HCT116 (cell line): ENCODE data around the gene IPO5. TPM values are rescaled to one million over a fixed set of nuclear protein-coding genes. Genes with fewer than 3 reads are reported as not detected.

Source experiments
- ATAC-seq: fragments of 200-7000 bp; cut with Tn5 transposase; 2 replicates; pipeline ENCODE4 v1.9.1; 2020; ENCODE audit warnings: mild to moderate bottlenecking, moderate library complexity
- BruUV-seq: library from RNA; stranded (reverse); fragments of 400-500 nt; replicated peaks from 2 replicates; lab custom pipeline; 2021; lab: Mats Ljungman, UMichigan
- CTCF ChIA-PET: fragments of 300-600 bp; sonication (Branson Sonifier 250); formaldehyde crosslinking; loops from one replicate; lab custom pipeline; 2021; ENCODE audit warnings: antibody characterized with exemption; lab: Charles Lee
- POLR2A ChIA-PET: fragments of 300-600, 350-600 bp; sonication (Branson Sonifier 250); formaldehyde crosslinking; loops from one replicate; lab custom pipeline; 2021; ENCODE audit warnings: antibody characterized with exemption; lab: Charles Lee
- RAD21 ChIA-PET, 2 experiments: fragments of 300-600 bp; sonication (Branson Sonifier 250); formaldehyde crosslinking; loops; one replicate each; lab custom pipeline; 2023; ENCODE audit warnings: low total read pairs in 2 of 2; ENCODE audit not compliant: uncharacterized antibody in 2 of 2, unreplicated experiment in 2 of 2, low non-redundant PET in 1 of 2; lab: Charles Lee
- DNase-seq: peaks from one replicate; pipeline ENCODE4 v3.0.0-alpha.2; 2010; ENCODE audit warnings: low read depth, low spot score
- H2AFZ ChIP-seq: fragments of 200-600 bp; shearing (Covaris generic), sonication (generic); 2 replicates; pipeline ENCODE4 v1.6.1; 2017; ENCODE audit warnings: low read depth, mixed run types, mixed read lengths, antibody characterized with exemption, low read length; ENCODE audit not compliant: poor library complexity, severe bottlenecking
- H3K27ac ChIP-seq: 2 replicates; pipeline ENCODE4 v1.5.1; 2012; ENCODE audit warnings: low read depth, low read length
- H3K27me3 ChIP-seq: fragments of 200-600 bp; sonication (generic); 2 replicates; pipeline ENCODE4 v1.6.1; 2016; ENCODE audit warnings: mixed run types, low read length, mixed read lengths; ENCODE audit not compliant: insufficient read depth
- H3K36me3 ChIP-seq, 2 experiments: fragments of 200-500 bp in 1 of 2; fragments of 200-600 bp in 1 of 2; sonication (Bioruptor generic) in 1 of 2; sonication (generic) in 1 of 2; 2 replicates each; pipeline versions ENCODE4 v1.5.1 to v1.6.1; 2014 to 2016; ENCODE audit warnings: low read length in 2 of 2, inconsistent platforms in 1 of 2, mixed read lengths in 1 of 2, mixed run types in 1 of 2; ENCODE audit not compliant: insufficient read depth in 2 of 2, control insufficient read depth in 1 of 2
- H3K4me1 ChIP-seq, 2 experiments: fragments of 200-600 bp in 1 of 2; sonication (generic) in 1 of 2; 2 replicates each; pipeline versions ENCODE4 v1.5.1 to v1.6.1; 2012 to 2017; ENCODE audit warnings: low read length in 2 of 2, inconsistent platforms in 1 of 2, mild to moderate bottlenecking in 1 of 2, mixed read lengths in 1 of 2, mixed run types in 1 of 2, moderate library complexity in 1 of 2; ENCODE audit not compliant: insufficient read depth in 2 of 2, control insufficient read depth in 1 of 2
- H3K4me2 ChIP-seq: fragments of 200-600 bp; sonication (generic); 2 replicates; pipeline ENCODE4 v1.6.1; 2017; ENCODE audit warnings: mixed run types, low read length, mixed read lengths
- H3K4me3 ChIP-seq, 2 experiments: fragments of 200-600 bp in 1 of 2; sonication (generic) in 1 of 2; replicated peaks in 1 of 2; 2 replicates each; pipeline ENCODE4 v1.5.1; 2011 to 2016; ENCODE audit warnings: low read length in 2 of 2, control low read depth in 1 of 2, low read depth in 1 of 2, mild to moderate bottlenecking in 1 of 2, mixed read lengths in 1 of 2, mixed run types in 1 of 2
- H3K79me2 ChIP-seq: fragments of 200-600 bp; sonication (generic); 2 replicates; pipeline ENCODE4 v1.6.1; 2017; ENCODE audit warnings: mild to moderate bottlenecking, mixed run types, low read length, moderate library complexity, mixed read lengths; ENCODE audit not compliant: insufficient read depth
- H3K9ac ChIP-seq: fragments of 200-600 bp; sonication (generic); 2 replicates; pipeline ENCODE4 v1.6.1; 2016; ENCODE audit warnings: low read length, mixed read lengths
- H3K9me2 ChIP-seq: fragments of 200-600 bp; sonication (generic), shearing (Covaris generic); 2 replicates; pipeline ENCODE4 v1.6.1; 2017; ENCODE audit warnings: mixed run types, mild to moderate bottlenecking, moderate library complexity; ENCODE audit not compliant: insufficient read depth
- H3K9me3 ChIP-seq, 2 experiments: fragments of 200-500 bp in 1 of 2; fragments of 200-600 bp in 1 of 2; sonication (Bioruptor generic) in 1 of 2; sonication (generic) in 1 of 2; 2 replicates each; pipeline ENCODE4 v1.6.1; 2014 to 2017; ENCODE audit warnings: low read length in 2 of 2, mixed read lengths in 2 of 2, inconsistent platforms in 1 of 2, low read depth in 1 of 2, mild to moderate bottlenecking in 1 of 2, mixed run types in 1 of 2, moderate library complexity in 1 of 2; ENCODE audit not compliant: control insufficient read depth in 1 of 2, insufficient read depth in 1 of 2
- H4K20me1 ChIP-seq: fragments of 200-600 bp; sonication (generic), shearing (Covaris generic); 2 replicates; pipeline ENCODE4 v1.6.1; 2017; ENCODE audit warnings: mixed run types, mild to moderate bottlenecking, moderate library complexity; ENCODE audit not compliant: insufficient read depth
- ATF3 ChIP-seq: IDR thresholded peaks from 2 replicates; pipeline ENCODE4 v1.6.1; 2012
- EGR1 ChIP-seq: IDR thresholded peaks from 2 replicates; pipeline ENCODE4 v1.6.1; 2012; ENCODE audit warnings: low read depth
- EZH2phosphoT487 ChIP-seq: fragments of 200-600 bp; IDR thresholded peaks from 2 replicates; pipeline ENCODE4 v1.6.1; 2018; ENCODE audit warnings: antibody characterized with exemption, borderline replicate concordance
- FOSL1 ChIP-seq: IDR thresholded peaks from 2 replicates; pipeline ENCODE4 v1.6.1; 2012; ENCODE audit warnings: low read depth
- JUND ChIP-seq: IDR thresholded peaks from 2 replicates; pipeline ENCODE4 v1.6.1; 2012
- POLR2A ChIP-seq: IDR thresholded peaks from 2 replicates; pipeline ENCODE4 v1.7.0; 2011; ENCODE audit warnings: borderline replicate concordance; ENCODE audit not compliant: insufficient read depth, insufficient read length; ENCODE audit errors: extremely low read depth
- RAD21 ChIP-seq: IDR thresholded peaks from 2 replicates; pipeline ENCODE4 v1.6.1; 2012; ENCODE audit warnings: low read depth, mild to moderate bottlenecking
- REST ChIP-seq: IDR thresholded peaks from 2 replicates; pipeline ENCODE4 v1.6.1; 2012; ENCODE audit warnings: low read depth
- SP1 ChIP-seq: IDR thresholded peaks from 2 replicates; pipeline ENCODE4 v1.6.1; 2012; ENCODE audit warnings: low read depth
- YY1 ChIP-seq: IDR thresholded peaks from 2 replicates; pipeline ENCODE4 v1.6.1; 2011; ENCODE audit warnings: low read length, low read depth, moderate library complexity, mild to moderate bottlenecking; ENCODE audit not compliant: insufficient replicate concordance; ENCODE audit errors: extremely low read depth
- ZBTB33 ChIP-seq: IDR thresholded peaks from 2 replicates; pipeline ENCODE4 v1.6.1; 2011; ENCODE audit warnings: mild to moderate bottlenecking, low read length, moderate library complexity; ENCODE audit not compliant: insufficient replicate concordance; ENCODE audit errors: extremely low read depth
- ZFX ChIP-seq: fragments of 450-650 bp; IDR thresholded peaks from 2 replicates; pipeline ENCODE4 v1.6.1; 2017
- ZNF274 ChIP-seq: fragments of 200-500 bp; sonication (Bioruptor generic); IDR thresholded peaks from 2 replicates; pipeline ENCODE4 v1.6.1; 2014; ENCODE audit warnings: mild to moderate bottlenecking, low read depth, low read length, inconsistent platforms
- intact Hi-C: fragments of 100-400 bp; cut with micrococcal nuclease; formaldehyde crosslinking; loops from 2 replicates; pipeline ENCODE4 v1.10.0; 2022
- total RNA-seq: library from RNA; stranded (reverse); gene quantifications from one replicate; pipeline ENCODE4 v1.2.1, GENCODE V29; 2021; ENCODE audit not compliant: unreplicated experiment
- TF ChIP-seq, protein P1 (sequence below), 3 experiments: fragments of 200-600 bp in 1 of 3; sonication (generic) in 1 of 3; IDR thresholded peaks in 2 of 3; conservative IDR thresholded peaks in 1 of 3; 2 replicates each; pipeline ENCODE4 v1.5.1; 2012 to 2017; ENCODE audit warnings: low read depth in 2 of 3, low read length in 2 of 3, antibody characterized with exemption in 1 of 3, borderline replicate concordance in 1 of 3, control low read depth in 1 of 3, mild to moderate bottlenecking in 1 of 3, mixed read lengths in 1 of 3, mixed run types in 1 of 3, moderate library complexity in 1 of 3; ENCODE audit not compliant: insufficient read depth in 1 of 3

Gene IPO5
- total RNA-seq, 1 experiment from 2014 or later = 237 TPM

DNA sequence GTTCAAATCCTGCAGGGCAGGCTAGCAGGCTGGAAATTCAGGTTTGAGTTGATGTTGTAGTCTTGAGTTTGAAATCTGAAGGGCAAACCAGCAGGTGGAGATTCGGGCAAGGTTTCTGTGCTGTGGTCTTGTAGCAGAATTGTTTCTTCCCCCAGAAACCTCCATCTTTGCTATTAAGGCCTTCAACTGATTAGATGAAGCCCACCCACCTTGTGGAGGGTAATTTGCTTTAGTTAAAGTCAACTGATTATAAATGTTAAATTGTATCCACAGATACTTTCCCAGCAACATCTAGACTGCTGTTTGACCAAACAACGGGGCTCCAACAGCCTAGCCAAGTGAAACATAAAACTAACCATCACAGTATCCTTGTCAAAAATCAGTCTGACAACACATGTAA, 9.4 kb downstream of the IPO5 start:
- RAD21 ChIA-PET = no interaction called here

More for the DNA sequence above, 9.4 kb downstream of the IPO5 start:
- Histone ChIP-seq H3K4me2 (no peak overlapping the region), H3K9me2 (no peaks in the 10 kb centered on the region), H4K20me1 (no peaks in the 10 kb centered on the region), H3K27me3 (no peaks in the 10 kb centered on the region), H3K4me3 (no peak overlapping the region), H2AFZ (no peak overlapping the region), H3K9ac (no peak overlapping the region), H3K4me1 (no peaks in the 10 kb centered on the region), H3K79me2 (no peaks in the 10 kb centered on the region), H3K9me3 (no peaks in the 10 kb centered on the region), H3K27ac (no peak overlapping the region), H3K36me3 (no peaks in the 10 kb centered on the region)
- CTCF ChIA-PET = no interaction called here
- intact Hi-C loops = no loop called here
- TF ChIP-seq POLR2A (no peak), EZH2phosphoT487 (no peak), ATF3 (no peak), SP1 (no peak), RAD21 (no peak), EGR1 (no peak), FOSL1 (no peak), JUND (no peak), YY1 (no peak), ZBTB33 (no peak), ZNF274 (no peak), REST (no peak), ZFX (no peak)
- TF ChIP-seq, protein P1, sequence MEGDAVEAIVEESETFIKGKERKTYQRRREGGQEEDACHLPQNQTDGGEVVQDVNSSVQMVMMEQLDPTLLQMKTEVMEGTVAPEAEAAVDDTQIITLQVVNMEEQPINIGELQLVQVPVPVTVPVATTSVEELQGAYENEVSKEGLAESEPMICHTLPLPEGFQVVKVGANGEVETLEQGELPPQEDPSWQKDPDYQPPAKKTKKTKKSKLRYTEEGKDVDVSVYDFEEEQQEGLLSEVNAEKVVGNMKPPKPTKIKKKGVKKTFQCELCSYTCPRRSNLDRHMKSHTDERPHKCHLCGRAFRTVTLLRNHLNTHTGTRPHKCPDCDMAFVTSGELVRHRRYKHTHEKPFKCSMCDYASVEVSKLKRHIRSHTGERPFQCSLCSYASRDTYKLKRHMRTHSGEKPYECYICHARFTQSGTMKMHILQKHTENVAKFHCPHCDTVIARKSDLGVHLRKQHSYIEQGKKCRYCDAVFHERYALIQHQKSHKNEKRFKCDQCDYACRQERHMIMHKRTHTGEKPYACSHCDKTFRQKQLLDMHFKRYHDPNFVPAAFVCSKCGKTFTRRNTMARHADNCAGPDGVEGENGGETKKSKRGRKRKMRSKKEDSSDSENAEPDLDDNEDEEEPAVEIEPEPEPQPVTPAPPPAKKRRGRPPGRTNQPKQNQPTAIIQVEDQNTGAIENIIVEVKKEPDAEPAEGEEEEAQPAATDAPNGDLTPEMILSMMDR (IDR thresholded peaks at IDR 0.05 in 2 of 3, conservative IDR thresholded peaks at IDR 0.05 in 1 of 3; ENCODE audit: borderline replicate concordance in 1 of 3, insufficient read depth in 1 of 3, low read depth in 2 of 3, low read length in 2 of 3) = no peak
- ATAC-seq (no peak), DNase-seq (no peak)
- POLR2A ChIA-PET = no interaction called here
- no TSS peak for BruUV-seq
